ENCODE results near the gene TBC1D13. TPM values are rescaled to one million over a fixed set of nuclear protein-coding genes. Genes with fewer than 3 reads are reported as not detected.

Gene TBC1D13, protein sequence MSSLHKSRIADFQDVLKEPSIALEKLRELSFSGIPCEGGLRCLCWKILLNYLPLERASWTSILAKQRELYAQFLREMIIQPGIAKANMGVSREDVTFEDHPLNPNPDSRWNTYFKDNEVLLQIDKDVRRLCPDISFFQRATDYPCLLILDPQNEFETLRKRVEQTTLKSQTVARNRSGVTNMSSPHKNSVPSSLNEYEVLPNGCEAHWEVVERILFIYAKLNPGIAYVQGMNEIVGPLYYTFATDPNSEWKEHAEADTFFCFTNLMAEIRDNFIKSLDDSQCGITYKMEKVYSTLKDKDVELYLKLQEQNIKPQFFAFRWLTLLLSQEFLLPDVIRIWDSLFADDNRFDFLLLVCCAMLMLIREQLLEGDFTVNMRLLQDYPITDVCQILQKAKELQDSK
- total RNA-seq: 10 to 100 TPM; 17.4 to 21.6 TPM

DNA sequence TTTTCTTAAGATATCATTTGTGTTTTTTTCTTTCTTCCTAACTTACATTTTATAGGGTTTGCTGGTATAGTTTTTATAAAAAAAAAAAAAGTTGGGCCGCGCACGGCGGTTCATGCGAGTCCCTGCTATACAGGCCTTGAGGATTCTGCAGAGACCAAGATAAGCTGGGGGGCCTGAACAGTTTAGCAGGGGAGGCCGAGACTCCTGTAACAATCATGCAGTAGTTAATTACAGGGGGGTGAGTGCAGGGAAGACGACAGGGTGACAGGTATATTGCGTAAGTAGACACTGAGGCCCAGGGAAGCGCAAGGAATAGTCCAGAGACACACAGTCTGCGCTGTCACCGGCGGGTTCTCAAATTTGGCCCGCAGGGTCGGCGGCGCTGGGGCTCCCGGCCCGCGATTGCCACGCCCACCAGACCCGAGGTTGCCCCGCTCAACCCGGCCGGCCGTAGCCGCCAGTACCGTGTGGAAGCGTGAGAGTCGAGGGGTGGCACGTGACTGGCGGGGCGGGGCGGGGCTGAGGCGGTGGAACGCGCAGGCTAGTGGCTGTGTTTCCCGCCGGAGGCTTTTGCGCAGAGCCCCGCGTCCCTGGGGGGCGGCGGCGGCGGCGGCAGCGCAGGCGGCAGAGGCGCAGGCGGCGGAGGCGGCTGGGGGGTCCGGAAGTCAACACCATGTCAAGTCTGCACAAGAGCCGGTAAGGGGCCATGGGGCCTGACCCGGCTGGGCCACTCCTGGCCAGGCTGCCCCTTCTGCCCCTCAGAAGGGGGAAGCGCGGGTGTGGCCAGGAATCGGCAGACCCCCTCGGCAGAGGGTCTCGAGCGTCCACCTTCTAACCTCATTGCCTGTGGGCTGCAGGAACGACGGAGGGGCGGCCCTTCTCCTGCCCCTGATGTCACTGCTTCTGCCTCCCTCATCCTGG is at the start of gene TBC1D13:
Gene TBC1D13 (plus strand): TSS at position 573 of the 921 bp plus-strand sequence. CDS start 101 bp downstream, at position 674.
- Histone ChIP-seq H3K4me3 (peak within 1 kb of the TSS; percentile 100), H3K4me1 (peaks cover 4% of the 10 kb centered on the region), H3K27me3 (no peaks in the 10 kb centered on the region), H3K27ac (peak within 1 kb of the TSS; percentile 77), H3K9me3 (no peaks in the 10 kb centered on the region), H3K9ac (ENCODE audit: low read depth in 2 of 2, low read length in 2 of 2) (peak within 1 kb of the TSS; percentile 86 to 87), H3K36me3 (no peaks in the 10 kb centered on the region)
- DNase-seq: peak; percentile 93
- TF ChIP-seq, protein P1, sequence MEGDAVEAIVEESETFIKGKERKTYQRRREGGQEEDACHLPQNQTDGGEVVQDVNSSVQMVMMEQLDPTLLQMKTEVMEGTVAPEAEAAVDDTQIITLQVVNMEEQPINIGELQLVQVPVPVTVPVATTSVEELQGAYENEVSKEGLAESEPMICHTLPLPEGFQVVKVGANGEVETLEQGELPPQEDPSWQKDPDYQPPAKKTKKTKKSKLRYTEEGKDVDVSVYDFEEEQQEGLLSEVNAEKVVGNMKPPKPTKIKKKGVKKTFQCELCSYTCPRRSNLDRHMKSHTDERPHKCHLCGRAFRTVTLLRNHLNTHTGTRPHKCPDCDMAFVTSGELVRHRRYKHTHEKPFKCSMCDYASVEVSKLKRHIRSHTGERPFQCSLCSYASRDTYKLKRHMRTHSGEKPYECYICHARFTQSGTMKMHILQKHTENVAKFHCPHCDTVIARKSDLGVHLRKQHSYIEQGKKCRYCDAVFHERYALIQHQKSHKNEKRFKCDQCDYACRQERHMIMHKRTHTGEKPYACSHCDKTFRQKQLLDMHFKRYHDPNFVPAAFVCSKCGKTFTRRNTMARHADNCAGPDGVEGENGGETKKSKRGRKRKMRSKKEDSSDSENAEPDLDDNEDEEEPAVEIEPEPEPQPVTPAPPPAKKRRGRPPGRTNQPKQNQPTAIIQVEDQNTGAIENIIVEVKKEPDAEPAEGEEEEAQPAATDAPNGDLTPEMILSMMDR (IDR thresholded peaks at IDR 0.05): no peak
- intact Hi-C loops (cut with DNase I): no loop called here

DNA sequence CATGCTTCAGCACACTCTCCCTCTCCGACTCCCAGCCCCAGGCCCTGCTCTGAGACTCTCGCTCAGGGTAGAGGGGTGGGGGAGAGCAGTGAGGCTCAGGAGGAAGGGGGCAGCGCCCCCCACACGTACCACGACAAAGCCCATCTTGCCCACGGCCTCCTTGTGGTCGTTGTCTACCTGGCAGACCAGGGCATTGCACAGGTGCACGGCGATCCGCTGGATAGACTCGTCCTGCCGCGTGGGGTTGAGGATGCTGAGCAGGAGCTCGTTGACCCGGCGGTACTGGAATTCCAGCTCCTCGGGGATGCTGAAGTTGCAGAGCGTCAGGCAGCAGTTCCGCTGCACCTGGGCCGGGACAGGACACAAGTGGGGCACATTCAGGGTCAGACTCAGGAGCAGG is 44.7 kb upstream of the TBC1D13 start:
- intact Hi-C loops (cut with DNase I): no loop called here
- H3K9me3 ChIP-seq: no peaks in the 10 kb centered on the region
- no peak overlapping the region for H3K27ac ChIP-seq
- no peak overlapping the region for H3K4me3 ChIP-seq
- no peak for DNase-seq
- H3K4me1 ChIP-seq: no peaks in the 10 kb centered on the region
- H3K27me3 ChIP-seq: no peaks in the 10 kb centered on the region
- TF ChIP-seq, protein P1 (IDR thresholded peaks at IDR 0.05): no peak
- H3K36me3 ChIP-seq: no peaks in the 10 kb centered on the region
- no peak overlapping the region for H3K9ac ChIP-seq (ENCODE audit: low read depth in 2 of 2, low read length in 2 of 2)

DNA sequence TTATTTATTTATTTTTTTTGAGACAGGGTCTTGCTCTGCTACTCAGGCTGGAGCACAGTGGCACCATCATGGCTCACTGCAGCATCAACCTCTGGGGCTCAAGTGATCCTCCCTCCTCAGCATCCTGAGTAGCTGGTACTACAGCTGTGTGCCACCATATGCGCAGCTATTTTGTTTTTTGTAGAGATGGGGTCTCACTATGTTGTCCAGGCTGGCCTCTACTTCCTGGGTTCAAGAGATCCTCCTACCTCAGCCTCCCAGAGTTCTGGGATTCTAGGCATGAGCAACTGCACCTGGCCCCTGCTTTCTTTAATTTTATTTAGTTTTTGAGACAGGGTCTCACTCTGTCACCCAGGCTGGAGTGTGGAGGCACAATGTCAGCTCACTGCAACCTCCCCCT is 43.6 kb upstream of the TBC1D13 start:
- TF ChIP-seq, protein P1 (IDR thresholded peaks at IDR 0.05): no peak
- Histone ChIP-seq H3K27me3 (no peaks in the 10 kb centered on the region), H3K36me3 (no peaks in the 10 kb centered on the region), H3K4me3 (no peak overlapping the region), H3K9me3 (no peaks in the 10 kb centered on the region), H3K27ac (no peak overlapping the region), H3K9ac (ENCODE audit: low read depth in 2 of 2, low read length in 2 of 2) (no peak overlapping the region), H3K4me1 (no peaks in the 10 kb centered on the region)
- intact Hi-C loops (cut with DNase I): no loop called here
- DNase-seq: no peak

DNA sequence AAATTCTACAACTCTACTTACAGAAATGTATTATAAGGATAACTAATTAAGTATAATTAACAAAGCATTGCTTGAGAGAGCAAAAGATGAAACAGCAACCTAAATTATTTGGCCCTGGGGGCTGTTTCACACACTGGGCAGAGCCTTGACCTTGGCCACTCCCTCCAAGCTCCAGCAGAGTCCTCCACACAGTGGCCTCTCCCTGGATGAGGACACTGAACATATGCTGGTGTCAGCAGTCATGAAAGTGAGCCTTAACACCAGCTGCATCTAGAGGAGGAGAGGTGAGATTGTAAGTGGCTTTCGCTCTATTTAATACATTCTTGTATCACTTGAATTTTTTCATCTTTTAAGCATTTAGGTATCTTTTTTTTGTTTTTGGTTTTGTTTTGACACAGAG is 39.8 kb upstream of the TBC1D13 start:
- no peaks in the 10 kb centered on the region for H3K4me1 ChIP-seq
- no peak overlapping the region for H3K9ac ChIP-seq (ENCODE audit: low read depth in 2 of 2, low read length in 2 of 2)
- TF ChIP-seq, protein P1 (IDR thresholded peaks at IDR 0.05): no peak
- H3K4me3 ChIP-seq: no peak overlapping the region
- no peaks in the 10 kb centered on the region for H3K36me3 ChIP-seq
- no peak for DNase-seq
- intact Hi-C loops (cut with DNase I): no loop called here
- no peaks in the 10 kb centered on the region for H3K9me3 ChIP-seq
- H3K27ac ChIP-seq: no peak overlapping the region
- H3K27me3 ChIP-seq: no peaks in the 10 kb centered on the region

DNA sequence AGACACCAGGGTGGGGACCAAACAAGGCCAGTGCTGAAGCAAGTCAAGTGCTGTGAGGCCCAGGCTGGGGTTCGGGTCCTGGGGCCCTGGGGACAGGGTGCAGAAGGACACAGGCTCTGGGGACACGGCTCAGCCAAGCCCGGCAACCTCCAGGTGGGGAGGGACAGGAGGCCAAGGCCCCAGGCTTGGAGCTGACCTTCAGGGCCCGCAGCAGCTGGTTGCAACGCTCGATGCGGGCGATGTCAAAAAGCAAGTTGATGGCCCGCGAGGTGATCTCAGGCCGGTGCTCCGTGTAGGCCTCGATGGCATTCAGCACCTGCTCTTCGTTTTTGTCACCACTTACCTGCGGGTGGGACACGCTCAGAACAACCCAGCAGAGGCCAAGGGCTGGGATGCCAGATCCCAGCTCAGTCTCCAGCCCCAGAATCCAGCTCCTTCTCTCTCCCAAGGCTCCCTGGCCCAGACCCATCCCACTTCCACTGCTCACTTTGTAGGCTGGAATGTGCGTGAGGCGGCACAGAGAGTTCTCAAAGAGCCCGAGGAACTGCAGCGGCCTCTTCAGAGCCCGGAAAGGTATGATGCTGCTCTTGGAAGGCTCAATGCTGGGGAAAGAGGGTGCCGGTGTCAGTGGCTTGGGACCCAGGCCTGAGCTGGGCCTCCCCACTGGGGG is 36.0 kb upstream of the TBC1D13 start:
- H3K27me3 ChIP-seq: no peaks in the 10 kb centered on the region
- no peak overlapping the region for H3K9ac ChIP-seq (ENCODE audit: low read depth in 2 of 2, low read length in 2 of 2)
- no peak overlapping the region for H3K4me3 ChIP-seq
- H3K4me1 ChIP-seq: no peaks in the 10 kb centered on the region
- no peak for DNase-seq
- H3K36me3 ChIP-seq: peaks cover 7% of the 10 kb centered on the region
- TF ChIP-seq, protein P1 (IDR thresholded peaks at IDR 0.05): no peak
- H3K9me3 ChIP-seq: no peaks in the 10 kb centered on the region
- intact Hi-C loops (cut with DNase I): no loop called here
- H3K27ac ChIP-seq: no peak overlapping the region

Measured in colonic mucosa (tissue), 4 donors.